Measurements from ENCODE around the gene ATP1A3.

DNA sequence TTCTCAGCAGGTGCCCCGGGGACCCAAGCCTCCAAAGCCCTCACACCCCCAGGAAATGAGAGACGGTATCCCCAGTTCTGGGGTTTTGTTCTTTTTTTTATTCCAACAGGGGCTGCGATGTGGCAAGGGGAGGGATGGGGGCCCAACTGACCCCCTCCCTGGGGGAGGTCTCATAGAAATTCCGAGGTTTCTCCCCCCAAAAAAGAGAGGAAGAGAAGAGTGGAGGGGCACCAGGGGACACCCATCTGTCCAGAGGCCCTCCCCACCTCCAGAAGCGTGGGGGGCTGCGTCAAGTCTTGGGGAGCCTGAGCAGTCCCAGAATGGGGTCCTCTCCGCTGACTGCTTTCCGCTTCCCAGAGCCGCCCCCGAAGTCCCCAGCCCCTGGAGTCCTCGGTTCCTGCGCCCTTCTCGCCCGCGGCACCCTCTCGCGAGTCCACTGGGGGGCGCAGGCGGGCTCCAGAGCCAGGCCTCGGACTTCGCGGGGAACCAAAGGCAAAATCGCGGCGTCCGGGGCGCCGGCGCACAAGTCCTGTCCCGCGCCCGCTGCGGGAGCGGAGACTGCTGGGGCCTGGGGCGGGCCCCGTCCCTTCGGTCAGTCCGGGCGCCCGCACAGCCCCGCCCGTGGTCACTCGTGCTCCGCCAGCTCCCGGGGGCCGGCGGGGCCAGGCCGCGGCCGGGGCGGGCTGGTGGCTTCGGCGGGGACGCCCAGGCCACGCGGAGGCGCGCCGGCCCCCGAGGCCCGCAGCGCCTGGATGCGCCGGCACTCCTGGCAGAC lies 4.4 kb upstream of the ATP1A3 start:
- TF ChIP-seq, protein P1, sequence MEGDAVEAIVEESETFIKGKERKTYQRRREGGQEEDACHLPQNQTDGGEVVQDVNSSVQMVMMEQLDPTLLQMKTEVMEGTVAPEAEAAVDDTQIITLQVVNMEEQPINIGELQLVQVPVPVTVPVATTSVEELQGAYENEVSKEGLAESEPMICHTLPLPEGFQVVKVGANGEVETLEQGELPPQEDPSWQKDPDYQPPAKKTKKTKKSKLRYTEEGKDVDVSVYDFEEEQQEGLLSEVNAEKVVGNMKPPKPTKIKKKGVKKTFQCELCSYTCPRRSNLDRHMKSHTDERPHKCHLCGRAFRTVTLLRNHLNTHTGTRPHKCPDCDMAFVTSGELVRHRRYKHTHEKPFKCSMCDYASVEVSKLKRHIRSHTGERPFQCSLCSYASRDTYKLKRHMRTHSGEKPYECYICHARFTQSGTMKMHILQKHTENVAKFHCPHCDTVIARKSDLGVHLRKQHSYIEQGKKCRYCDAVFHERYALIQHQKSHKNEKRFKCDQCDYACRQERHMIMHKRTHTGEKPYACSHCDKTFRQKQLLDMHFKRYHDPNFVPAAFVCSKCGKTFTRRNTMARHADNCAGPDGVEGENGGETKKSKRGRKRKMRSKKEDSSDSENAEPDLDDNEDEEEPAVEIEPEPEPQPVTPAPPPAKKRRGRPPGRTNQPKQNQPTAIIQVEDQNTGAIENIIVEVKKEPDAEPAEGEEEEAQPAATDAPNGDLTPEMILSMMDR (conservative IDR thresholded peaks at IDR 0.05; ENCODE audit: low read depth, low read length) = peak; percentile 86
- TF ChIP-seq EZH2 (IDR thresholded peaks at IDR 0.05; ENCODE audit: borderline replicate concordance, low read depth, low read length, poor library complexity, severe bottlenecking) = no peak
